ENCODE results near the gene IGDCC3.
"Not testable (repeated sequence)": the region's sequence is repeated elsewhere in the genome, so short reads cannot be mapped to it uniquely, and the experiment has no call there.

IGDCC3 gene

DNA sequence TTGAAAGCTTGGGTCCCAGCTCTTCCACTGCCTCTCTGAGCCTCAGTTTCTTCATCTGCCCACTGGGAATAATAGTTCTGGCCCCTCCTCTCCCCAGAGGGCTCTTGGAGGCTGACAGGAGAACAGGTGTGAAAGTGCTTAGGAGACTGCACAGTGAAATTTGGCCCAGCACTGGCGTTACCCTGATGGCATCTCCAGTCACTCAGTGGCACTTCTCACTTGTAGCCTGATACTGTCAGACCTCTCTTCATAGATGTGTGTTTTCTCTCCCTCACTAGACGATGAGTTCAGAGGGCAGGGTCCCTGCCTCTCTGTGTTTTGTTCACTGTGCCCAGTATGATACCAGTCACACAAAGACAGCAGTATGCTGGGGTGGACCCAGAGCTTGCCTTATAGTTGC is 22.2 kb upstream of the IGDCC3 start:
- H4K8ac ChIP-seq (ENCODE audit: low read depth, low read length), result no peak overlapping the region
- no peak overlapping the region for H3K23ac ChIP-seq (ENCODE audit: low read length)
- peaks cover 4% of the 10 kb centered on the region for H3K9me3 ChIP-seq (ENCODE audit: insufficient read depth, low read depth, low read length)
- peaks cover 9% of the 10 kb centered on the region in 2 experiments for H3K4me1 ChIP-seq (ENCODE audit: control insufficient read depth in 1 of 2, insufficient read depth in 2 of 2, low read length in 2 of 2)
- H3K79me1 ChIP-seq (ENCODE audit: low read length), result no peaks in the 10 kb centered on the region
- peaks cover 22% of the 10 kb centered on the region for H3K27me3 ChIP-seq (ENCODE audit: insufficient read depth, low read length)
- no peak for DNase-seq
- no peaks in the 10 kb centered on the region for H3K79me2 ChIP-seq (ENCODE audit: control insufficient read depth, insufficient read depth, low read length, poor library complexity)
- H4K91ac ChIP-seq (ENCODE audit: low read depth, low read length), result no peak overlapping the region
- H2BK120ac ChIP-seq (ENCODE audit: insufficient read depth, low read length, poor library complexity), result no peak overlapping the region
- no CpG with 5 or more reads among the region's 2 CpGs for WGBS (ENCODE audit: extremely low coverage, insufficient coverage, insufficient read length)
- no peak overlapping the region for H3K9ac ChIP-seq (ENCODE audit: low read length)
- H3K4me2 ChIP-seq (ENCODE audit: low read length), result no peak overlapping the region
- no peaks in the 10 kb centered on the region for H3K36me3 ChIP-seq (ENCODE audit: control insufficient read depth in 1 of 2, insufficient read depth in 2 of 2, low read length in 2 of 2)
- no peak overlapping the region for H2BK12ac ChIP-seq (ENCODE audit: low read length)
- H3K14ac ChIP-seq (ENCODE audit: low read length), result no peak overlapping the region
- H4K12ac ChIP-seq (ENCODE audit: low read depth, low read length), result no peak overlapping the region
- no peak overlapping the region for H3K4ac ChIP-seq (ENCODE audit: low read depth, low read length)
- no peak overlapping the region for H3K27ac ChIP-seq (ENCODE audit: low read depth, low read length)
- H2AFZ ChIP-seq (ENCODE audit: insufficient read depth, low read length, poor library complexity), result no peak overlapping the region
- no peak overlapping the region for H2AK5ac ChIP-seq (ENCODE audit: low read length)
- no peak overlapping the region for H3K18ac ChIP-seq (ENCODE audit: low read length)
- no peak overlapping the region for H3K4me3 ChIP-seq (ENCODE audit: low read depth, low read length)
- no peak overlapping the region for H2BK5ac ChIP-seq (ENCODE audit: low read depth, low read length, poor library complexity)

DNA sequence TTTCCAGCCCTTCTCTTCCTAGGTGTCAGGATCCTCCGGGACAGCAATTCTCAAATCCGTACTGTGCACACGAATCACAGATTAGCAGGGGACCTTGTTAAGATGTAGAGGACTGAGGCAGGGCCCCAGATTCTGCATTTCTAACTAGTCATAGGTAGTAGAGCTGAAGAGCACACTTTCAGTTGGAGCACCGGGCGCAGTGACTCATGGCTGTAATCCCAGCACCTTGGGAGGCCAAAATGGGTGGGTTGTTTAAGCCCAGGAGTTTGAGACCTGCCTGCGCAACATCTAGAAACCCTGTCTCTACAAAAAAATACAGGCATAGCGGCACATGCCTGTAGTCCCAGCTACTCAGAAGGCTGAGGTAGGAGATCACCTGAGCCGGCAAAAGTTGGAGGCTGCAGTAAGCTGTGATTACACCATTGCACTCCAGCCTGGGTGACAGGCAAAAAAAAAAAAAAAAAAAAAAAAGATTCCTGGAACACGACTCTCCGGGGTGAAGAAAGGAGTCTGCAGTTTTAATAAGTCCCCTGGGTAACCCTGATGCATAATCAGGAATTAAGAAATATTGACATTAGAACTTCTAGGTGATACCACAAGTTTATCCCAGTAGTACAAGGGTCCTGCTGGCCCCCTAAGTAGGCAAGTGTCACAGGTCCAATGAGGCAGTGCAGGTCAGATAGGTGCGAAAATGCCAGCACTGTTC is 21.4 kb upstream of the IGDCC3 start:
- no peak overlapping the region for H4K91ac ChIP-seq (ENCODE audit: low read depth, low read length)
- no peak overlapping the region for H2BK5ac ChIP-seq (ENCODE audit: low read depth, low read length, poor library complexity)
- no peak overlapping the region for H3K4me2 ChIP-seq (ENCODE audit: low read length)
- H3K79me2 ChIP-seq (ENCODE audit: control insufficient read depth, insufficient read depth, low read length, poor library complexity), result no peaks in the 10 kb centered on the region
- peaks cover 9% of the 10 kb centered on the region in 2 experiments for H3K4me1 ChIP-seq (ENCODE audit: control insufficient read depth in 1 of 2, insufficient read depth in 2 of 2, low read length in 2 of 2)
- H3K9me3 ChIP-seq (ENCODE audit: insufficient read depth, low read depth, low read length), result peaks cover 6% of the 10 kb centered on the region
- no peaks in the 10 kb centered on the region for H3K36me3 ChIP-seq (ENCODE audit: control insufficient read depth in 1 of 2, insufficient read depth in 2 of 2, low read length in 2 of 2)
- H2AFZ ChIP-seq (ENCODE audit: insufficient read depth, low read length, poor library complexity), result no peak overlapping the region
- no peak overlapping the region for H2AK5ac ChIP-seq (ENCODE audit: low read length)
- H3K27me3 ChIP-seq (ENCODE audit: insufficient read depth, low read length), result peaks cover 27% of the 10 kb centered on the region
- H4K12ac ChIP-seq (ENCODE audit: low read depth, low read length), result no peak overlapping the region
- no peak overlapping the region for H3K4me3 ChIP-seq (ENCODE audit: low read depth, low read length)
- no peaks in the 10 kb centered on the region for H3K79me1 ChIP-seq (ENCODE audit: low read length)
- H3K23ac ChIP-seq (ENCODE audit: low read length), result no peak overlapping the region
- WGBS (ENCODE audit: extremely low coverage, insufficient coverage, insufficient read length), result no CpG with 5 or more reads among the region's 11 CpGs
- no peak for DNase-seq
- no peak overlapping the region for H2BK12ac ChIP-seq (ENCODE audit: low read length)
- H4K8ac ChIP-seq (ENCODE audit: low read depth, low read length), result no peak overlapping the region
- no peak overlapping the region for H3K27ac ChIP-seq (ENCODE audit: low read depth, low read length)
- no peak overlapping the region for H3K4ac ChIP-seq (ENCODE audit: low read depth, low read length)
- no peak overlapping the region for H3K18ac ChIP-seq (ENCODE audit: low read length)
- H2BK120ac ChIP-seq (ENCODE audit: insufficient read depth, low read length, poor library complexity), result no peak overlapping the region
- H3K9ac ChIP-seq (ENCODE audit: low read length), result no peak overlapping the region
- H3K14ac ChIP-seq (ENCODE audit: low read length), result no peak overlapping the region

GRCh38 chr15:65398486-65398885 is 20.7 kb upstream of the IGDCC3 start:
- not testable (repeated sequence) for H3K27ac ChIP-seq (ENCODE audit: low read depth, low read length); H2AK5ac ChIP-seq (ENCODE audit: low read length); H2BK5ac ChIP-seq (ENCODE audit: low read depth, low read length, poor library complexity); H3K9ac ChIP-seq (ENCODE audit: low read length); H3K4me1 ChIP-seq (ENCODE audit: control insufficient read depth in 1 of 2, insufficient read depth in 2 of 2, low read length in 2 of 2); H3K9me3 ChIP-seq (ENCODE audit: insufficient read depth, low read depth, low read length); H2BK12ac ChIP-seq (ENCODE audit: low read length); H3K4ac ChIP-seq (ENCODE audit: low read depth, low read length); H2BK120ac ChIP-seq (ENCODE audit: insufficient read depth, low read length, poor library complexity); H3K4me2 ChIP-seq (ENCODE audit: low read length); H3K79me2 ChIP-seq (ENCODE audit: control insufficient read depth, insufficient read depth, low read length, poor library complexity); H3K23ac ChIP-seq (ENCODE audit: low read length); H3K14ac ChIP-seq (ENCODE audit: low read length); H4K8ac ChIP-seq (ENCODE audit: low read depth, low read length); H4K91ac ChIP-seq (ENCODE audit: low read depth, low read length); H3K79me1 ChIP-seq (ENCODE audit: low read length); H3K4me3 ChIP-seq (ENCODE audit: low read depth, low read length); DNase-seq; H3K36me3 ChIP-seq (ENCODE audit: control insufficient read depth in 1 of 2, insufficient read depth in 2 of 2, low read length in 2 of 2); H3K18ac ChIP-seq (ENCODE audit: low read length); H2AFZ ChIP-seq (ENCODE audit: insufficient read depth, low read length, poor library complexity); H4K12ac ChIP-seq (ENCODE audit: low read depth, low read length)
- peaks cover 27% of the 10 kb centered on the region for H3K27me3 ChIP-seq (ENCODE audit: insufficient read depth, low read length)
- WGBS (ENCODE audit: extremely low coverage, insufficient coverage, insufficient read length), result no CpG with 5 or more reads among the region's 16 CpGs

GRCh38 chr15:65396965-65397317 is 19.1 kb upstream of the IGDCC3 start:
- Histone ChIP-seq H3K79me2 (ENCODE audit: control insufficient read depth, insufficient read depth, low read length, poor library complexity) (no peaks in the 10 kb centered on the region), H4K91ac (ENCODE audit: low read depth, low read length) (no peak overlapping the region), H3K9me3 (ENCODE audit: insufficient read depth, low read depth, low read length) (peaks cover 7% of the 10 kb centered on the region), H3K4me2 (ENCODE audit: low read length) (peak overlapping the region; percentile 15), H3K4me1 (ENCODE audit: control insufficient read depth in 1 of 2, insufficient read depth in 2 of 2, low read length in 2 of 2) (peaks cover 9% of the 10 kb centered on the region in 2 experiments), H3K4me3 (ENCODE audit: low read depth, low read length) (no peak overlapping the region), H4K8ac (ENCODE audit: low read depth, low read length) (no peak overlapping the region), H3K27ac (ENCODE audit: low read depth, low read length) (no peak overlapping the region), H3K36me3 (ENCODE audit: control insufficient read depth in 1 of 2, insufficient read depth in 2 of 2, low read length in 2 of 2) (no peaks in the 10 kb centered on the region), H3K9ac (ENCODE audit: low read length) (no peak overlapping the region), H3K4ac (ENCODE audit: low read depth, low read length) (no peak overlapping the region), H2BK5ac (ENCODE audit: low read depth, low read length, poor library complexity) (no peak overlapping the region), H3K79me1 (ENCODE audit: low read length) (no peaks in the 10 kb centered on the region), H2BK12ac (ENCODE audit: low read length) (no peak overlapping the region), H2AFZ (ENCODE audit: insufficient read depth, low read length, poor library complexity) (no peak overlapping the region), H3K18ac (ENCODE audit: low read length) (no peak overlapping the region), H3K23ac (ENCODE audit: low read length) (no peak overlapping the region), H2BK120ac (ENCODE audit: insufficient read depth, low read length, poor library complexity) (no peak overlapping the region), H2AK5ac (ENCODE audit: low read length) (no peak overlapping the region), H3K14ac (ENCODE audit: low read length) (no peak overlapping the region), H3K27me3 (ENCODE audit: insufficient read depth, low read length) (peaks cover 27% of the 10 kb centered on the region), H4K12ac (ENCODE audit: low read depth, low read length) (no peak overlapping the region)
- DNase-seq, result no peak
- no CpG with 5 or more reads among the region's 10 CpGs for WGBS (ENCODE audit: extremely low coverage, insufficient coverage, insufficient read length)

All from trophoblast cell (in vitro differentiated cells and primary cell).